Right lobe of liver (tissue), 6 donors: ENCODE data around the gene CCDC122. TPM values are rescaled to one million over a fixed set of nuclear protein-coding genes. Genes with fewer than 3 reads are reported as not detected.

Source experiments
- ATAC-seq, 4 donors: fragments of 200-7000 bp; cut with Tn5 transposase; one replicate each; pipeline ENCODE4 v1.9.1; 2020; ENCODE audit warnings: mild to moderate bottlenecking in 4 of 4, moderate library complexity in 4 of 4
- DNase-seq, 3 donors: peaks; one replicate each; pipeline ENCODE4 v3.0.0-alpha.2; 2020
- H3K27ac ChIP-seq, 3 donors: fragments of 200-600 bp; one replicate each; pipeline ENCODE4 v1.8.0; 2022
- H3K27me3 ChIP-seq, 2 donors: fragments of 200-600 bp; one replicate each; pipeline ENCODE4 v1.8.0; 2022
- H3K36me3 ChIP-seq, 4 donors: fragments of 200-600 bp; sonication (generic) in 1 of 4; one replicate each; pipeline versions ENCODE4 v1.5.1 to v1.8.0; 2017 to 2022; ENCODE audit warnings: control low read depth in 1 of 4
- H3K4me1 ChIP-seq, 4 donors: fragments of 200-600 bp; sonication (generic) in 1 of 4; one replicate each; pipeline versions ENCODE4 v1.5.1 to v1.8.0; 2017 to 2022; ENCODE audit warnings: control low read depth in 1 of 4
- H3K4me3 ChIP-seq, 3 donors: fragments of 200-600 bp; one replicate each; pipeline ENCODE4 v1.8.0; 2022
- H3K9me3 ChIP-seq, 4 donors: fragments of 200-600 bp; sonication (generic) in 1 of 4; one replicate each; pipeline versions ENCODE4 v1.5.1 to v1.8.0; 2017 to 2022; ENCODE audit warnings: control low read depth in 1 of 4
- POLR2A ChIP-seq: fragments of 450-650 bp; IDR thresholded peaks from one replicate; pipeline ENCODE4 v1.6.1; 2017; ENCODE audit warnings: antibody characterized with exemption, mild to moderate bottlenecking
- WGBS: methylation state at CpG from one replicate; pipeline ENCODE4 v1.1.6; 2018; ENCODE audit warnings: low coverage, low lambda C conversion rate; ENCODE audit not compliant: insufficient coverage; ENCODE audit errors: missing lambda C conversion rate; 5-methylcytosine and 5-hydroxymethylcytosine counted together
- intact Hi-C, 2 donors: fragments of 100-400 bp; cut with DNase I; formaldehyde crosslinking; loops; one replicate each; pipeline versions ENCODE4 v1.11.2 to v1.14.1; 2022
- total RNA-seq, 6 experiments: library from RNA; depleted of rRNA in 2 of 6; stranded (reverse); fragments of >200 nt in 2 of 6; fragmentation: NEBNext Ultra II Directional in 3 of 6; extraction: Animal tissue kit (Norgen Biotek cat#: 25700) in 3 of 6; gene quantifications; one replicate each; pipeline versions ENCODE4 v1.1.0 to v1.2.4, GENCODE V29; 2016 to 2023
- TF ChIP-seq, protein P1 (sequence below), 4 donors: fragments of 200-600 bp in 3 of 4; fragments of 450-650 bp in 1 of 4; IDR thresholded peaks; one replicate each; pipeline versions ENCODE4 v1.5.1 to v1.8.0; 2016 to 2022; ENCODE audit warnings: antibody characterized with exemption in 4 of 4, mild to moderate bottlenecking in 2 of 4
- donor health status: DM: no; HTN: yes; CAD: no.
- donor health status: DM: no; HTN: no; CAD: no.
- donor health status: DM: no; HTN: no; CAD: no.
- donor health status: DM: no; HTN: yes; CAD: no.
- donor health status: DM: no; HTN: yes; CAD: no.

Gene CCDC122
- total RNA-seq, 6 experiments from 2014 or later, result 1.7 to 4.9 (median 3.1) TPM

DNA sequence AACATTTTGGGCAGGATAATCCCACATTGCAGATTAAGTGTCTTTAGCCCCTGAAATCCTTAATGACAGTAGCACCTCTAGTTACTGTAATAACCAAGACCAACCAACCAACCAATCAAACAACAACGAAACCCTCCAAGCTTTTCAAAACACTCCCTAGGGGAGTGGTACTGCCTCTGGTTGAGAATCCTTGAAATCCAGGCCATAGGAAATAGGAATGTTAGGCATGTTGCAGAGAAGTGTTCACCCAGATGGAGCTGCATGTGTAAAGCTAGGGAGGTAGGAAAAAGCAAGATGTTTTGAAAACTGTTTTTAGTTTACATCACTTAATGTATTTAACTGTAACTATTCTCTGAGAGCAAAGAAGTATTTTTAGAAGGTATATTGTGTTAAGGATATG is 4.7 kb upstream of the CCDC122 start:
- Histone ChIP-seq H3K9me3 (no peaks in the 10 kb centered on the region), H3K27me3 (no peaks in the 10 kb centered on the region), H3K36me3 (no peaks in the 10 kb centered on the region), H3K4me1 (no peaks in the 10 kb centered on the region), H3K27ac (no peak overlapping the region), H3K4me3 (no peak overlapping the region)
- TF ChIP-seq, protein P1, sequence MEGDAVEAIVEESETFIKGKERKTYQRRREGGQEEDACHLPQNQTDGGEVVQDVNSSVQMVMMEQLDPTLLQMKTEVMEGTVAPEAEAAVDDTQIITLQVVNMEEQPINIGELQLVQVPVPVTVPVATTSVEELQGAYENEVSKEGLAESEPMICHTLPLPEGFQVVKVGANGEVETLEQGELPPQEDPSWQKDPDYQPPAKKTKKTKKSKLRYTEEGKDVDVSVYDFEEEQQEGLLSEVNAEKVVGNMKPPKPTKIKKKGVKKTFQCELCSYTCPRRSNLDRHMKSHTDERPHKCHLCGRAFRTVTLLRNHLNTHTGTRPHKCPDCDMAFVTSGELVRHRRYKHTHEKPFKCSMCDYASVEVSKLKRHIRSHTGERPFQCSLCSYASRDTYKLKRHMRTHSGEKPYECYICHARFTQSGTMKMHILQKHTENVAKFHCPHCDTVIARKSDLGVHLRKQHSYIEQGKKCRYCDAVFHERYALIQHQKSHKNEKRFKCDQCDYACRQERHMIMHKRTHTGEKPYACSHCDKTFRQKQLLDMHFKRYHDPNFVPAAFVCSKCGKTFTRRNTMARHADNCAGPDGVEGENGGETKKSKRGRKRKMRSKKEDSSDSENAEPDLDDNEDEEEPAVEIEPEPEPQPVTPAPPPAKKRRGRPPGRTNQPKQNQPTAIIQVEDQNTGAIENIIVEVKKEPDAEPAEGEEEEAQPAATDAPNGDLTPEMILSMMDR (IDR thresholded peaks at IDR 0.05), result no peak
- no peak for TF ChIP-seq POLR2A
- ATAC-seq, result no peak
- no peak for DNase-seq
- WGBS, result 90% methylated on average over 1 of the region's 1 CpG
- intact Hi-C loops, result no loop called here

DNA sequence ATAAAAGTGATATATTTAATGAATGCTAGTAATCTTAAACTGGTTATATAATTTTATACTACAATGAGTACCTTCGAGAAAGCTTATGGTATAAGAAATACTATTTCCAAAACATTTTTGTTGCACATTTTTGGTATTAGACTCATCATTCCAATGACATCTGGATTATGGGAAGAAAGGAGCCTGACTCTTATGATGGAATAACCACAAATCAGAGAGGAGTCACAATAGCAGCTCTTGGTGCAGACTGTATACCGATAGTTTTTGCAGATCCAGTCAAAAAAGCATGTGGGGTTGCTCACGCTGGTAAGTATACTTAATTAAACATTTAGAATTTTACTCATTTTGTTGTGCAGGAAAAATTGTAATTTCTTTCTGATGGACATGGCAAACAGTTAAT is 4.1 kb upstream of the CCDC122 start:
- no peaks in the 10 kb centered on the region for H3K36me3 ChIP-seq
- no peak for ATAC-seq
- H3K4me1 ChIP-seq, result peaks cover 0 to 2% (median under 1%) of the 10 kb centered on the region in 4 donors
- TF ChIP-seq POLR2A, result no peak
- TF ChIP-seq, protein P1 (IDR thresholded peaks at IDR 0.05), result no peak
- no peak overlapping the region for H3K4me3 ChIP-seq
- no peak for DNase-seq
- intact Hi-C loops, result no loop called here
- no peaks in the 10 kb centered on the region for H3K27me3 ChIP-seq
- WGBS, result 94% methylated on average over 3 of the region's 3 CpGs
- no peaks in the 10 kb centered on the region for H3K9me3 ChIP-seq
- no peak overlapping the region for H3K27ac ChIP-seq

DNA sequence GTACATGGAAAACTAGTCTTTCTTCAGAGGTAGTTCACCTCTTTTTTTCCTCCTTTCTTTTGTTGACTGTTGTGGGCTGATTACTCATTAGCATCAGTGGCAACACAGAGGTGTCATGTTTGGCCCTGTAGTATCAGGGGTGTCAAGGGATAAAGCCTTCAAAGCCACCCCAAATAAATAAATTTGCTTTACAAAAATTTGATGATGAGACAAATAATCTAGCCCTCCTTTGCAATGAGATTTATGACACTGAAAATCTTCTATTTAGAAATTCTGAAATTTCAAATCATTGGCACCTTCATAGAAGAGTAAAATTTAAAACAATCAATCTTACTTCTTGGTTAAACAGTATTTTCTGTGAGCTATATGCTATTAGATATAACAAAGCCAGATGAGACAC is 2.0 kb upstream of the CCDC122 start:
- no peaks in the 10 kb centered on the region for H3K27me3 ChIP-seq
- DNase-seq (no peak), ATAC-seq (no peak)
- no peaks in the 10 kb centered on the region for H3K36me3 ChIP-seq
- no peak overlapping the region for H3K4me3 ChIP-seq
- no peak overlapping the region for H3K27ac ChIP-seq
- no peaks in the 10 kb centered on the region for H3K9me3 ChIP-seq
- TF ChIP-seq POLR2A, result no peak
- TF ChIP-seq, protein P1 (IDR thresholded peaks at IDR 0.05), result no peak
- intact Hi-C loops, result no loop called here
- peaks cover 0 to 9% (median 4%) of the 10 kb centered on the region in 4 donors for H3K4me1 ChIP-seq

DNA sequence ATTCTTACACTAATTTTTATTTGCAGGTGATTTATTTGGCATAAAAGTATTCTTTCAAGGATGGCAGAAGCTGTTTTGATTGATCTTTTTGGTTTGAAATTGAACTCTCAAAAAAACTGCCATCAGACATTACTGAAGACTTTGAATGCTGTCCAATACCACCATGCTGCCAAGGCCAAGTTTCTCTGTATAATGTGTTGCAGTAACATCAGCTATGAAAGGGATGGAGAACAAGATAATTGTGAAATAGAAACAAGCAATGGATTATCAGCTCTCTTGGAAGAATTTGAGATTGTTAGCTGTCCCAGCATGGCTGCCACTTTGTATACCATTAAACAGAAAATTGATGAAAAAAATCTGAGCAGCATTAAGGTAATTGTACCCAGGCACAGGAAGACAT is 1.4 kb upstream of the CCDC122 start:
- H3K4me3 ChIP-seq, result no peak overlapping the region
- no peak for DNase-seq

More for the DNA sequence above, 1.4 kb upstream of the CCDC122 start:
- intact Hi-C loops, result no loop called here
- no peak overlapping the region for H3K27ac ChIP-seq
- no peaks in the 10 kb centered on the region for H3K36me3 ChIP-seq
- ATAC-seq, result no peak
- no peaks in the 10 kb centered on the region for H3K9me3 ChIP-seq
- H3K27me3 ChIP-seq, result no peaks in the 10 kb centered on the region
- peaks cover 0 to 9% (median 4%) of the 10 kb centered on the region in 4 donors for H3K4me1 ChIP-seq
- TF ChIP-seq POLR2A, result no peak
- TF ChIP-seq, protein P1 (IDR thresholded peaks at IDR 0.05), result no peak
